WERI-Rb-1 (cell line): ENCODE measurements around the gene SAXO1.

Experiments
- DNase-seq: peaks from one replicate; pipeline ENCODE4 v3.0.0-alpha.2; 2020
- H3K27ac ChIP-seq: fragments of 250-450 bp; sonication (Bioruptor Pico); 2 replicates; pipeline ENCODE4 v1.5.1; 2020; ENCODE audit warnings: mild to moderate bottlenecking, moderate library complexity
- H3K27me3 ChIP-seq: fragments of 250-450 bp; sonication (Bioruptor Pico); 2 replicates; pipeline ENCODE4 v1.5.1; 2021; ENCODE audit warnings: mild to moderate bottlenecking, low read depth, moderate library complexity; ENCODE audit not compliant: insufficient read depth, severe bottlenecking
- H3K36me3 ChIP-seq: fragments of 250-450 bp; sonication (Bioruptor Pico); 2 replicates; pipeline ENCODE4 v1.5.1; 2020; ENCODE audit warnings: mild to moderate bottlenecking, moderate library complexity
- H3K4me3 ChIP-seq: 2 replicates; pipeline ENCODE4 v1.5.1; 2011; ENCODE audit warnings: low read depth, mild to moderate bottlenecking, control low read depth, low read length
- H3K9me3 ChIP-seq: fragments of 250-450 bp; sonication (Bioruptor Pico); 2 replicates; pipeline ENCODE4 v1.5.1; 2021; ENCODE audit warnings: mild to moderate bottlenecking, moderate library complexity; ENCODE audit not compliant: severe bottlenecking
- TF ChIP-seq, protein P1 (sequence below): IDR thresholded peaks from 2 replicates; pipeline ENCODE4 v1.5.1; 2011; ENCODE audit warnings: low read depth, mild to moderate bottlenecking, control low read depth, inconsistent platforms, low read length

Gene SAXO1

DNA sequence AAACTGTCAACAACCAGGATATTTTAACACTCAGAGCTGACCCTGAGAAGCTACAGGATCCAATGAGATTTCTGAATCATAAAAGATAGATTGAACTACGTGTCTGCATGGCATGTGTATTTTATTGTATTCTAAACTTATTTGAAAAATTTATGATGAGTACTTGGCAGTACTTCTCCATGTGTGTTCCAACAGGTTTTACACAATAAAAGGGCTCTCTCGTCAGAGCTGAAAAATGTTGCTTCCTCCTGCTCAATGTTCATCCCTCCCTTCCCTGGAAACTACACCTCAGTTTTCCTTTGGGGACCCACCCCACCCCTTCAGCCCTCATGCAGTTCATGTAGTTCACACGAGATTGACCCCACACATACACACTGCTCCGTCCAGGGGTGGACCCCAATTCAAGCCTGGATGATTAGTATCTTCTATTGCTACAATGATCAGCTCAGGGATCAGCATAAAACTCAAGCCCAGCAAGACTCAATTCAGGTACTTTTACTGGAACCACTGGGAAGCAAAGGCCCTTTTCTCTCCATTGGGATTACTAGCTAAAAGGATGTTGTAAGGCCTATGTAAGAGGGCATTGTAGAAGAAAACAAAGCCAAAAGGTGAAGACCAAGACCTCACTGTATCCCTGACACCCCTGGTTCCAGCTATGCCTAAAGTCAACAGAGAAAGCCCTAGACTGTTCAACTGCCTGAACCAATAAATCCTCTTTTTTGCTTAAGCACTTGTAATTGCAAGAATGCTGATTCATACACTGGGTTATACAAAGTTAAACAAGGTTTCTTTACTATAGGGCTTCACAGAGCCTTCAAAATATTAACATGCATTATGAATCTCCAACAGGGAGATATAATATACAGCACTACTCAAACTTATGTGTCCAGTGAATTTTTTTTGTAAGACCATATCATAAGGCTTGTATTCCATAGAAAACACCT, 112.6 kb downstream of the SAXO1 start:
- no peak overlapping the region for H3K4me3 ChIP-seq
- TF ChIP-seq, protein P1, sequence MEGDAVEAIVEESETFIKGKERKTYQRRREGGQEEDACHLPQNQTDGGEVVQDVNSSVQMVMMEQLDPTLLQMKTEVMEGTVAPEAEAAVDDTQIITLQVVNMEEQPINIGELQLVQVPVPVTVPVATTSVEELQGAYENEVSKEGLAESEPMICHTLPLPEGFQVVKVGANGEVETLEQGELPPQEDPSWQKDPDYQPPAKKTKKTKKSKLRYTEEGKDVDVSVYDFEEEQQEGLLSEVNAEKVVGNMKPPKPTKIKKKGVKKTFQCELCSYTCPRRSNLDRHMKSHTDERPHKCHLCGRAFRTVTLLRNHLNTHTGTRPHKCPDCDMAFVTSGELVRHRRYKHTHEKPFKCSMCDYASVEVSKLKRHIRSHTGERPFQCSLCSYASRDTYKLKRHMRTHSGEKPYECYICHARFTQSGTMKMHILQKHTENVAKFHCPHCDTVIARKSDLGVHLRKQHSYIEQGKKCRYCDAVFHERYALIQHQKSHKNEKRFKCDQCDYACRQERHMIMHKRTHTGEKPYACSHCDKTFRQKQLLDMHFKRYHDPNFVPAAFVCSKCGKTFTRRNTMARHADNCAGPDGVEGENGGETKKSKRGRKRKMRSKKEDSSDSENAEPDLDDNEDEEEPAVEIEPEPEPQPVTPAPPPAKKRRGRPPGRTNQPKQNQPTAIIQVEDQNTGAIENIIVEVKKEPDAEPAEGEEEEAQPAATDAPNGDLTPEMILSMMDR = no peak
- H3K27me3 ChIP-seq = no peaks in the 10 kb centered on the region
- no peaks in the 10 kb centered on the region for H3K36me3 ChIP-seq
- H3K27ac ChIP-seq = no peak overlapping the region
- H3K9me3 ChIP-seq = no peaks in the 10 kb centered on the region
- no peak for DNase-seq

DNA sequence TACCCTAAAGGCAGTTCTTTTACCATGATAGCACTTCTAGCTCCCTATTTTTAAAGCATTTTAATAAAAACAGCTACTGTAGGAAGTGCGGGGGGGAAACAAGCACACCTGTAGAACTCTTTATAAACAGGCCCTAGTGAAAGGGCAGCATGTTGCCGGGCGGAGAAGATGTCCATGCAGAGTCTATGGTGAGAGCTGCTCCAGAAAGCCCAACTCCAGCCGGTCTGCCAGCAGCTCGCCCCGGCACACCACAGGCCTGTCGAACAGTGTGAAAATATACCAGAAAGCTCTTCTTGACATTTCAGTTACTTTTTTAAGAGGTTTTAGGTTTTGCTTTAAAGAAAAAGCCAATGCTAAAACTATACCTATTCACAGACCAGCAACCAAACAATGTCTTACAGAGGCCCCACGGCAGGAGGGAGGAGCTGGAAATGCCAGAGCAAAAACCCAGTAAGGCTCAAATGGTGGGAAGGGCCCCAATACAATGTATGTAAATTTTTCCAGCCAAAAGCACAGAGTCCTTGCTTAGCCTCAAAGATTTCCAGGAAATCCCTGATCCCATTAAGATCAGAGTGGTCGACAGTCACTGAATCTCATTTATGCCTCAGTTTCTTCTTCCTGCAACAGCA, 121.2 kb downstream of the SAXO1 start:
- TF ChIP-seq, protein P1 = no peak
- Histone ChIP-seq H3K4me3 (no peak overlapping the region), H3K27me3 (no peaks in the 10 kb centered on the region), H3K36me3 (no peaks in the 10 kb centered on the region), H3K9me3 (no peaks in the 10 kb centered on the region), H3K27ac (no peak overlapping the region)
- no peak for DNase-seq

DNA sequence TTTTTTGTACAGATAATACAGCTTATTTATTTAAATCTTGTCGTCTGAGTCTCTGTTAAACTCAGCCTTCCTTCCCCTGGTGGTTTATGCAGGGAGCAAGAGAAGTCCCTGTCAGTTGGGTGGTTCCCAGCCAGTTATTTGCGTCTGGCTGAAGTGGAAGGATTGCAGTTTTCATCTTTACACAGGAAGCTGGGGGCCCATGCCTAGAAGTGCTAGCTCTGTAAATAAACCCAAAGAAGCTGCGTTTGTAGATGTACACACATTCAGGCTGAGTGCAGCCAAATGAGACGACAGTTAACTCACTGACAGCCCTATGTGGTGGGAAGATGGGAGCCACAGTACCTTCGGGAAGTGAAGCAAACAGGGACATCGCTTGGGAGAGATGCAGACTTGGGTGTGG, 122.1 kb downstream of the SAXO1 start:
- Histone ChIP-seq H3K36me3 (no peaks in the 10 kb centered on the region), H3K27me3 (no peaks in the 10 kb centered on the region), H3K9me3 (no peaks in the 10 kb centered on the region), H3K27ac (no peak overlapping the region), H3K4me3 (no peak overlapping the region)
- TF ChIP-seq, protein P1 = no peak
- DNase-seq = no peak

DNA sequence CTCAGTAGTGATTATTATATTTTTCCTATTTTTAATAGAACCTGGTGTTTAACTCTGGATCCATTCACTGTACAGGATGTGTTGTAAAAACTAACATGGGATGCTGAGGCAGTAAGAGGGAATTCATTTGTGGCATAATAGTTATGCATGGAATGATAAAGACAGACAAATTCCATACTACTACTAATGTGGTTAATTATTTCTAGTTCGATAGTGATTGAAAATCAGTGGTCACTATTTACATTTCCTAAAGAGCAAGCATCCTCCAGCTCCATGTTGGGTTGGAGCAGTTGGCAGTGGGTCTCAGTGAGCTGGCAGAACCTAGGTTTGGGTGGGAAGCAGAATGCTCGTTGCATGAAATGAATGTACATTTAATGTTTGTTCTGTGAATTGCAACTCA, 122.6 kb downstream of the SAXO1 start:
- no peaks in the 10 kb centered on the region for H3K9me3 ChIP-seq
- H3K36me3 ChIP-seq = no peaks in the 10 kb centered on the region
- no peak for DNase-seq
- H3K4me3 ChIP-seq = no peak overlapping the region
- no peak overlapping the region for H3K27ac ChIP-seq
- H3K27me3 ChIP-seq = no peaks in the 10 kb centered on the region
- TF ChIP-seq, protein P1 = no peak

DNA sequence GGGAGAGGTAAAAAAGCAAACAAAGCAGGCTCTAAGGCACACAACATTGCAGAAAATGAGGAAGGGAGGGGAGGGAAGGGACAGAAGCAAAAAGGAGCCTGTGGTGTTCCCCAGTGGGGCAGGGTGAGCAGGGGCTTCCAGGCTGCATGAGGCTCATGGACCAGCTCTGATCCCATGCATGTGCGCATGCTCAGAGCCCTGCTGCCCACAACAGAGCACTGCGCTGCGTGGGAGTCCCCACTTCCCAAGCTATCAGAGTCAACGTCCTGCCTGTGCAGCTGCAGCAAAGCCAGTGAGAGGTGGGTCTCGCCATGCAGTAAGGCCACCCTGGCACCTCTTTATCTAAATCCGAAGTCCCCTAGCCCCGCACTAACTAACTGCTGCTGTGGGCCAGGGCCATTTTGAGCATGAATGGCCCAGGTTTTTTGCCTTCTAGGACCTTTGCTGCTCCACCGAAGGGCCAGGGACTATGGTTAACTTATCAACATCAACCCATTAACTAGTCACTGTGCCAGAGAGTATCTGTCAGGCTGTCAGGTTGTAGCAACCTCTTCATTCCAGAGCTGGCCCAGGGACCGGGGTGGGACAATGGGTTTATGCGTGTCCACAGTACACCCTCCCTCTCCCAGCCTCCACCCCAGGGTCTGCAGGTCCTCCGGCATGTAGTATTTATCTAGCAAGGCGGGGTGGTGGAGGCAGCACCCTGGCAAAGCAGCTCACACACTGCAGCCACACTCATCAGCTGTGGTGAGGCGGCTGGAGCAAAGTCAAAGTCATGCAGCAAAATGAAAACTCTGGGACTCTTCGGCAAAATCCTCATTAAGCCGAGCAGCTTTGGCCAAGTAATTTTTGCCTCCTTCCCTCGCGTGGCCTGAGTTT, 123.6 kb downstream of the SAXO1 start:
- TF ChIP-seq, protein P1 = no peak
- Histone ChIP-seq H3K9me3 (no peaks in the 10 kb centered on the region), H3K27ac (no peak overlapping the region), H3K4me3 (no peak overlapping the region), H3K27me3 (no peaks in the 10 kb centered on the region), H3K36me3 (no peaks in the 10 kb centered on the region)
- no peak for DNase-seq
